Neural cell (in vitro differentiated cells): ENCODE data around the gene NR1H3. TPM values are rescaled to one million over a fixed set of nuclear protein-coding genes. Genes with fewer than 3 reads are reported as not detected.

Experiments
- H2AFZ ChIP-seq: fragments of 200-600, 300-800 bp; sonication (generic), shearing (Covaris generic); 2 replicates; pipeline ENCODE4 v1.6.0; 2014; ENCODE audit warnings: low read depth, mild to moderate bottlenecking, antibody characterized with exemption, low read length, moderate library complexity
- H3F3A ChIP-seq: fragments of 200-600 bp; shearing (Covaris generic); 2 replicates; pipeline ENCODE4 v1.6.1; 2016; ENCODE audit warnings: mild to moderate bottlenecking, moderate library complexity, mixed read lengths, antibody characterized with exemption, low read length; ENCODE audit not compliant: insufficient read depth, poor library complexity, severe bottlenecking
- H3K27ac ChIP-seq: fragments of 200-600, 300-800 bp; sonication (generic), shearing (Covaris generic); 2 replicates; pipeline ENCODE4 v1.5.1; 2014; ENCODE audit warnings: mild to moderate bottlenecking, low read length, moderate library complexity
- H3K27me3 ChIP-seq: fragments of 300-800, 200-600 bp; sonication (generic), shearing (Covaris generic); 2 replicates; pipeline ENCODE4 v1.6.0; 2014; ENCODE audit warnings: mild to moderate bottlenecking, low read depth, low read length, moderate library complexity; ENCODE audit not compliant: insufficient read depth
- H3K36me3 ChIP-seq: fragments of 300-800, 200-600 bp; sonication (generic), shearing (Covaris generic); 2 replicates; pipeline ENCODE4 v1.5.1; 2014; ENCODE audit warnings: mild to moderate bottlenecking, antibody characterized with exemption, low read length, moderate library complexity; ENCODE audit not compliant: insufficient read depth
- H3K4me2 ChIP-seq: fragments of 300-800, 200-600 bp; sonication (generic), shearing (Covaris generic); 2 replicates; pipeline ENCODE4 v1.6.0; 2014; ENCODE audit warnings: mild to moderate bottlenecking, low read length
- H3K4me3 ChIP-seq: fragments of 300-800, 200-600 bp; sonication (generic), shearing (Covaris generic); 2 replicates; pipeline ENCODE4 v1.5.1; 2014; ENCODE audit warnings: mild to moderate bottlenecking, low read length, moderate library complexity
- H3K79me2 ChIP-seq: fragments of 200-600 bp; shearing (Covaris generic); replicated peaks from 2 replicates; pipeline ENCODE4 v1.6.0; 2014; ENCODE audit warnings: mild to moderate bottlenecking, low read length, moderate library complexity; ENCODE audit not compliant: insufficient read depth
- H3K9ac ChIP-seq: fragments of 300-800, 200-600 bp; sonication (generic), shearing (Covaris generic); 2 replicates; pipeline ENCODE4 v1.6.1; 2016; ENCODE audit warnings: mild to moderate bottlenecking, low read length, mixed read lengths
- H3K9me2 ChIP-seq: fragments of 200-600 bp; shearing (Covaris generic); 2 replicates; pipeline ENCODE4 v1.6.1; 2016; ENCODE audit warnings: mild to moderate bottlenecking, low read length, mixed read lengths; ENCODE audit not compliant: insufficient read depth
- H3K9me3 ChIP-seq: fragments of 200-600, 300-800 bp; sonication (generic), shearing (Covaris generic); 2 replicates; pipeline ENCODE4 v1.6.1; 2016; ENCODE audit warnings: mild to moderate bottlenecking, mixed run types, low read length, moderate library complexity, mixed read lengths
- H4K20me1 ChIP-seq: fragments of 200-600 bp; shearing (Covaris generic); 2 replicates; pipeline ENCODE4 v1.6.1; 2016; ENCODE audit warnings: mild to moderate bottlenecking, mixed run types; ENCODE audit not compliant: insufficient read depth
- EP300 ChIP-seq: fragments of 450-650 bp; conservative IDR thresholded peaks from 2 replicates; pipeline ENCODE4 v1.6.1; 2014; ENCODE audit warnings: antibody characterized with exemption, mild to moderate bottlenecking, moderate library complexity; ENCODE audit not compliant: poor library complexity, severe bottlenecking
- EZH2 ChIP-seq: fragments of 200-600, 300-800 bp; shearing (Covaris generic), sonication (generic); IDR thresholded peaks from 2 replicates; pipeline ENCODE4 v1.6.1; 2014; ENCODE audit warnings: antibody characterized with exemption, low read length, borderline replicate concordance, mild to moderate bottlenecking; ENCODE audit not compliant: insufficient read depth, poor library complexity, severe bottlenecking
- MXI1 ChIP-seq: fragments of 450-650 bp; conservative IDR thresholded peaks from 2 replicates; pipeline ENCODE4 v1.6.1; 2014; ENCODE audit warnings: antibody characterized with exemption, mild to moderate bottlenecking; ENCODE audit not compliant: poor library complexity, severe bottlenecking
- POLR2AphosphoS5 ChIP-seq: IDR thresholded peaks from 2 replicates; pipeline ENCODE4 v1.6.1; 2012
- RAD21 ChIP-seq: fragments of 450-650 bp; conservative IDR thresholded peaks from 2 replicates; pipeline ENCODE4 v1.6.1; 2014; ENCODE audit warnings: antibody characterized with exemption, mild to moderate bottlenecking, moderate library complexity
- SMC3 ChIP-seq: fragments of 450-650 bp; conservative IDR thresholded peaks from 2 replicates; pipeline ENCODE4 v1.6.1; 2014; ENCODE audit warnings: antibody characterized with exemption, mild to moderate bottlenecking, moderate library complexity; ENCODE audit not compliant: poor library complexity
- TAF1 ChIP-seq: IDR thresholded peaks from 2 replicates; pipeline ENCODE4 v1.6.1; 2012; ENCODE audit warnings: low read depth
- polyA plus RNA-seq: library from polyadenylated mRNA; depleted of rRNA; stranded (reverse); fragments of >200 nt; gene quantifications from 2 replicates; pipeline ENCODE4 v1.2.3, GENCODE V29; 2014
- TF ChIP-seq, protein P1 (sequence below): fragments of 450-650 bp; IDR thresholded peaks from 2 replicates; pipeline ENCODE4 v1.5.1; 2014; ENCODE audit warnings: antibody characterized with exemption, mild to moderate bottlenecking, moderate library complexity; ENCODE audit not compliant: poor library complexity, severe bottlenecking
- TF ChIP-seq, protein P2 (sequence below): IDR thresholded peaks from 2 replicates; pipeline ENCODE4 v1.6.1; 2012; ENCODE audit warnings: borderline replicate concordance

NR1H3 gene
- polyA plus RNA-seq, 1 donor from 2014 or later: 7.7 TPM

DNA sequence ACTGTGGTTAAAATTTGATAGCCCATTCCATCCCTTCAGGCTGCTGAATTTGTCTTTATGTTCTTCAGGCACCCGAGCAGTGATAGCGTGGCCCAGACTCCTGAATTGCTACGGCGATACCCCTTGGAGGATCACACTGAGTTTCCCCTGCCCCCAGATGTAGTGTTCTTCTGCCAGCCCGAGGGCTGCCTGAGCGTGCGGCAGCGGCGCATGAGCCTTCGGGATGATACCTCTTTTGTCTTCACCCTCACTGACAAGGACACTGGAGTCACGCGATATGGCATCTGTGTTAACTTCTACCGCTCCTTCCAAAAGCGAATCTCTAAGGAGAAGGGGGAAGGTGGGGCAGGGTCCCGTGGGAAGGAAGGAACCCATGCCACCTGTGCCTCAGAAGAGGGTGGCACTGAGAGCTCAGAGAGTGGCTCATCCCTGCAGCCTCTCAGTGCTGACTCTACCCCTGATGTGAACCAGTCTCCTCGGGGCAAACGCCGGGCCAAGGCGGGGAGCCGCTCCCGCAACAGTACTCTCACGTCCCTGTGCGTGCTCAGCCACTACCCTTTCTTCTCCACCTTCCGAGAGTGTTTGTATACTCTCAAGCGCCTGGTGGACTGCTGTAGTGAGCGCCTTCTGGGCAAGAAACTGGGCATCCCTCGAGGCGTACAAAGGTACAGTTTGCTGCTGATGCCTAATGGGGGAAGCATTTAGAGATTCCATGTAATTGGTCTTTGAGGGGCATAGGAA, 16.9 kb downstream of the NR1H3 start:
- no peak overlapping the region for H2AFZ ChIP-seq
- H3K27me3 ChIP-seq: no peaks in the 10 kb centered on the region
- no peak overlapping the region for H3K9ac ChIP-seq
- peaks cover 40% of the 10 kb centered on the region for H3K79me2 ChIP-seq
- TF ChIP-seq POLR2AphosphoS5: no peak
- no peak for TF ChIP-seq SMC3
- no peak for TF ChIP-seq MXI1
- no peak for TF ChIP-seq EP300
- no peak for TF ChIP-seq RAD21
- TF ChIP-seq TAF1: no peak
- TF ChIP-seq EZH2: no peak
- TF ChIP-seq, protein P1, sequence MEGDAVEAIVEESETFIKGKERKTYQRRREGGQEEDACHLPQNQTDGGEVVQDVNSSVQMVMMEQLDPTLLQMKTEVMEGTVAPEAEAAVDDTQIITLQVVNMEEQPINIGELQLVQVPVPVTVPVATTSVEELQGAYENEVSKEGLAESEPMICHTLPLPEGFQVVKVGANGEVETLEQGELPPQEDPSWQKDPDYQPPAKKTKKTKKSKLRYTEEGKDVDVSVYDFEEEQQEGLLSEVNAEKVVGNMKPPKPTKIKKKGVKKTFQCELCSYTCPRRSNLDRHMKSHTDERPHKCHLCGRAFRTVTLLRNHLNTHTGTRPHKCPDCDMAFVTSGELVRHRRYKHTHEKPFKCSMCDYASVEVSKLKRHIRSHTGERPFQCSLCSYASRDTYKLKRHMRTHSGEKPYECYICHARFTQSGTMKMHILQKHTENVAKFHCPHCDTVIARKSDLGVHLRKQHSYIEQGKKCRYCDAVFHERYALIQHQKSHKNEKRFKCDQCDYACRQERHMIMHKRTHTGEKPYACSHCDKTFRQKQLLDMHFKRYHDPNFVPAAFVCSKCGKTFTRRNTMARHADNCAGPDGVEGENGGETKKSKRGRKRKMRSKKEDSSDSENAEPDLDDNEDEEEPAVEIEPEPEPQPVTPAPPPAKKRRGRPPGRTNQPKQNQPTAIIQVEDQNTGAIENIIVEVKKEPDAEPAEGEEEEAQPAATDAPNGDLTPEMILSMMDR: no peak
- TF ChIP-seq, protein P2, sequence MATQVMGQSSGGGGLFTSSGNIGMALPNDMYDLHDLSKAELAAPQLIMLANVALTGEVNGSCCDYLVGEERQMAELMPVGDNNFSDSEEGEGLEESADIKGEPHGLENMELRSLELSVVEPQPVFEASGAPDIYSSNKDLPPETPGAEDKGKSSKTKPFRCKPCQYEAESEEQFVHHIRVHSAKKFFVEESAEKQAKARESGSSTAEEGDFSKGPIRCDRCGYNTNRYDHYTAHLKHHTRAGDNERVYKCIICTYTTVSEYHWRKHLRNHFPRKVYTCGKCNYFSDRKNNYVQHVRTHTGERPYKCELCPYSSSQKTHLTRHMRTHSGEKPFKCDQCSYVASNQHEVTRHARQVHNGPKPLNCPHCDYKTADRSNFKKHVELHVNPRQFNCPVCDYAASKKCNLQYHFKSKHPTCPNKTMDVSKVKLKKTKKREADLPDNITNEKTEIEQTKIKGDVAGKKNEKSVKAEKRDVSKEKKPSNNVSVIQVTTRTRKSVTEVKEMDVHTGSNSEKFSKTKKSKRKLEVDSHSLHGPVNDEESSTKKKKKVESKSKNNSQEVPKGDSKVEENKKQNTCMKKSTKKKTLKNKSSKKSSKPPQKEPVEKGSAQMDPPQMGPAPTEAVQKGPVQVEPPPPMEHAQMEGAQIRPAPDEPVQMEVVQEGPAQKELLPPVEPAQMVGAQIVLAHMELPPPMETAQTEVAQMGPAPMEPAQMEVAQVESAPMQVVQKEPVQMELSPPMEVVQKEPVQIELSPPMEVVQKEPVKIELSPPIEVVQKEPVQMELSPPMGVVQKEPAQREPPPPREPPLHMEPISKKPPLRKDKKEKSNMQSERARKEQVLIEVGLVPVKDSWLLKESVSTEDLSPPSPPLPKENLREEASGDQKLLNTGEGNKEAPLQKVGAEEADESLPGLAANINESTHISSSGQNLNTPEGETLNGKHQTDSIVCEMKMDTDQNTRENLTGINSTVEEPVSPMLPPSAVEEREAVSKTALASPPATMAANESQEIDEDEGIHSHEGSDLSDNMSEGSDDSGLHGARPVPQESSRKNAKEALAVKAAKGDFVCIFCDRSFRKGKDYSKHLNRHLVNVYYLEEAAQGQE: no peak
- no peak overlapping the region for H3K27ac ChIP-seq
- H3F3A ChIP-seq: no peaks in the 10 kb centered on the region
- H3K36me3 ChIP-seq: peaks cover 7% of the 10 kb centered on the region
- no peak overlapping the region for H3K4me3 ChIP-seq
- H3K4me2 ChIP-seq: no peak overlapping the region
- H3K9me3 ChIP-seq: no peaks in the 10 kb centered on the region
- H4K20me1 ChIP-seq: peaks cover 3% of the 10 kb centered on the region
- H3K9me2 ChIP-seq: no peaks in the 10 kb centered on the region

DNA sequence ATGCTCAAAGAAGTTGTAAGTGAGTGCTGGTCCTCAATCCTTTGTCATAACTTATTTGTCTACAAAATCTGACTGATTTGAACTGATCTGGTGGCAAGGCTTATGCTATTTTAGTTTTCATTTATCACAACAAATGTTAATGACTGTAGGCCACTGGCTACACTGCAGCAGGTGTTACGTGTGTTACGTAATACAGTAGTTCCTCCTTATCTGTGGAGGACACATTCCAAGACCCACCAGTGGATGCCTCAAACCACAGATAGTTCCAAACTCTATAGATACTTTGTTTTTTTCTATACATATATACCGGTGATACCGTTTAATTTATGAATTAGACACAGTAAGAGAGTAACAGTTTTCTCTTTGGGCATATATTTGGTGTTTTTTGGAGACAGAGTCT, 19.1 kb downstream of the NR1H3 start:
- Histone ChIP-seq H3K36me3 (peaks cover 7% of the 10 kb centered on the region), H3K9me2 (no peaks in the 10 kb centered on the region)

More for the DNA sequence above, 19.1 kb downstream of the NR1H3 start:
- no peak overlapping the region for H3K27ac ChIP-seq
- H3K79me2 ChIP-seq: peaks cover 27% of the 10 kb centered on the region
- H3K4me3 ChIP-seq: no peak overlapping the region
- no peaks in the 10 kb centered on the region for H3K27me3 ChIP-seq
- H4K20me1 ChIP-seq: peaks cover 3% of the 10 kb centered on the region
- no peak overlapping the region for H2AFZ ChIP-seq
- no peak overlapping the region for H3K9ac ChIP-seq
- no peak for TF ChIP-seq MXI1
- no peak for TF ChIP-seq EP300
- TF ChIP-seq EZH2: no peak
- TF ChIP-seq TAF1: no peak
- TF ChIP-seq, protein P2: no peak
- TF ChIP-seq, protein P1: no peak
- TF ChIP-seq POLR2AphosphoS5: no peak
- TF ChIP-seq SMC3: no peak
- no peak for TF ChIP-seq RAD21
- H3F3A ChIP-seq: no peaks in the 10 kb centered on the region
- no peak overlapping the region for H3K4me2 ChIP-seq
- H3K9me3 ChIP-seq: no peaks in the 10 kb centered on the region
